Esophagus (tissue), 2 donors: ENCODE measurements around the gene SLC26A9. TPM values are rescaled to one million over a fixed set of nuclear protein-coding genes. Genes with fewer than 3 reads are reported as not detected.

Experiments
- H3K27ac ChIP-seq, 2 donors: one replicate each; pipeline ENCODE4 v1.5.1; 2013; ENCODE audit warnings: low read depth in 2 of 2, mild to moderate bottlenecking in 2 of 2, inconsistent platforms in 1 of 2, low read length in 1 of 2, moderate library complexity in 1 of 2
- H3K27me3 ChIP-seq, 2 donors: one replicate each; pipeline ENCODE4 v1.6.1; 2013; ENCODE audit warnings: low read length in 2 of 2, control low read depth in 1 of 2, mild to moderate bottlenecking in 1 of 2; ENCODE audit not compliant: insufficient read depth in 2 of 2, control insufficient read depth in 1 of 2
- H3K36me3 ChIP-seq, 2 donors: one replicate each; pipeline ENCODE4 v1.6.1; 2013; ENCODE audit warnings: low read length in 1 of 2; ENCODE audit not compliant: control insufficient read depth in 2 of 2, insufficient read depth in 2 of 2
- H3K4me1 ChIP-seq, 2 donors: one replicate each; pipeline ENCODE4 v1.6.1; 2013; ENCODE audit warnings: low read length in 1 of 2; ENCODE audit not compliant: control insufficient read depth in 2 of 2, insufficient read depth in 2 of 2
- H3K4me3 ChIP-seq, 2 donors: one replicate each; pipeline ENCODE4 v1.5.1; 2013; ENCODE audit warnings: low read length in 2 of 2, mild to moderate bottlenecking in 2 of 2, low read depth in 1 of 2, moderate library complexity in 1 of 2
- H3K9me3 ChIP-seq, 2 donors: one replicate each; pipeline ENCODE4 v1.6.1; 2013; ENCODE audit warnings: mild to moderate bottlenecking in 2 of 2, low read depth in 1 of 2, low read length in 1 of 2, moderate library complexity in 1 of 2; ENCODE audit not compliant: control insufficient read depth in 2 of 2, insufficient read depth in 1 of 2
- WGBS, 2 donors: extraction: QIAGEN DNeasy Blood & Tissue Kit; methylation state at CpG; one replicate each; pipeline ENCODE4 v1.1.7; 2013; 5-methylcytosine and 5-hydroxymethylcytosine counted together
- polyA plus RNA-seq, 2 donors: library from polyadenylated mRNA; stranded (reverse); fragments of 200-250 nt; gene quantifications; one replicate each; pipeline ENCODE4 v1.2.3, GENCODE V29; 2013
- donor health status: healthy with polysubstance abuse.
- donor health status: Bipolar disorder and iron deficiency.

SLC26A9 gene
- polyA plus RNA-seq, 2 donors, result 0.96 to 1.5 TPM

GRCh38 chr1:205930195-205930577 lies 13.1 kb downstream of the SLC26A9 start:
- no peaks in the 10 kb centered on the region for H3K9me3 ChIP-seq
- H3K4me3 ChIP-seq, result no peak overlapping the region
- no peaks in the 10 kb centered on the region for H3K36me3 ChIP-seq
- no peaks in the 10 kb centered on the region for H3K27me3 ChIP-seq
- H3K27ac ChIP-seq, result no peak overlapping the region
- WGBS, 2 donors, result 98 to 100% methylated on average over 1 of the region's 1 CpG
- H3K4me1 ChIP-seq, result peaks cover 3 to 4% of the 10 kb centered on the region in 2 donors

GRCh38 chr1:205929496-205930194 lies 13.6 kb downstream of the SLC26A9 start:
- Histone ChIP-seq H3K36me3 (no peaks in the 10 kb centered on the region), H3K4me3 (no peak overlapping the region), H3K4me1 (peaks cover 3 to 4% of the 10 kb centered on the region in 2 donors), H3K27ac (no peak overlapping the region), H3K9me3 (no peaks in the 10 kb centered on the region), H3K27me3 (no peaks in the 10 kb centered on the region)
- 91 to 95% methylated on average over 19 of the region's 19 CpGs for WGBS, 2 donors

GRCh38 chr1:205928317-205928716 lies 14.9 kb downstream of the SLC26A9 start:
- H3K27me3 ChIP-seq, result no peaks in the 10 kb centered on the region
- no peak overlapping the region for H3K27ac ChIP-seq
- H3K4me3 ChIP-seq, result no peak overlapping the region
- no peaks in the 10 kb centered on the region for H3K36me3 ChIP-seq
- WGBS, 2 donors, result 85 to 90% methylated on average over 5 of the region's 5 CpGs
- peaks cover 2% of the 10 kb centered on the region in 2 donors for H3K4me1 ChIP-seq
- H3K9me3 ChIP-seq, result no peaks in the 10 kb centered on the region

GRCh38 chr1:205927676-205928075 lies 15.6 kb downstream of the SLC26A9 start:
- 91 to 96% methylated on average over 12 of the region's 12 CpGs for WGBS, 2 donors
- no peak overlapping the region for H3K27ac ChIP-seq
- no peak overlapping the region for H3K4me3 ChIP-seq
- no peaks in the 10 kb centered on the region for H3K9me3 ChIP-seq
- peaks cover 0 to 2% of the 10 kb centered on the region in 2 donors for H3K4me1 ChIP-seq
- H3K27me3 ChIP-seq, result no peaks in the 10 kb centered on the region
- no peaks in the 10 kb centered on the region for H3K36me3 ChIP-seq

- no peak overlapping the region for H3K4me3 ChIP-seq
- WGBS, 2 donors, result 91 to 95% methylated on average over 6 of the region's 6 CpGs
- H3K27ac ChIP-seq, result no peak overlapping the region
- H3K27me3 ChIP-seq, result no peaks in the 10 kb centered on the region
- no peaks in the 10 kb centered on the region for H3K36me3 ChIP-seq
- H3K9me3 ChIP-seq, result no peaks in the 10 kb centered on the region
- no peaks in the 10 kb centered on the region for H3K4me1 ChIP-seq
Observed at GRCh38 chr1:205927247-205927646, 16.0 kb downstream of the SLC26A9 start.

- Histone ChIP-seq H3K4me1 (no peaks in the 10 kb centered on the region), H3K36me3 (no peaks in the 10 kb centered on the region), H3K4me3 (no peak overlapping the region), H3K27ac (no peak overlapping the region), H3K27me3 (no peaks in the 10 kb centered on the region), H3K9me3 (no peaks in the 10 kb centered on the region)
- 88 to 90% methylated on average over 8 of the region's 8 CpGs for WGBS, 2 donors
Observed at GRCh38 chr1:205926636-205927035, 16.6 kb downstream of the SLC26A9 start.

- 86 to 88% methylated on average over 5 of the region's 5 CpGs for WGBS, 2 donors
- Histone ChIP-seq H3K27ac (no peak overlapping the region), H3K4me3 (no peak overlapping the region), H3K4me1 (no peaks in the 10 kb centered on the region), H3K36me3 (no peaks in the 10 kb centered on the region), H3K27me3 (no peaks in the 10 kb centered on the region), H3K9me3 (no peaks in the 10 kb centered on the region)
Observed at GRCh38 chr1:205926213-205926612, 17.0 kb downstream of the SLC26A9 start.

GRCh38 chr1:205925736-205926135 lies 17.5 kb downstream of the SLC26A9 start:
- Histone ChIP-seq H3K4me3 (no peak overlapping the region), H3K4me1 (no peaks in the 10 kb centered on the region), H3K9me3 (no peaks in the 10 kb centered on the region), H3K36me3 (no peaks in the 10 kb centered on the region), H3K27ac (no peak overlapping the region), H3K27me3 (no peaks in the 10 kb centered on the region)
- 55 to 56% methylated on average over 9 of the region's 9 CpGs for WGBS, 2 donors

- Histone ChIP-seq H3K9me3 (no peaks in the 10 kb centered on the region), H3K27ac (no peak overlapping the region), H3K27me3 (no peaks in the 10 kb centered on the region), H3K4me1 (no peaks in the 10 kb centered on the region), H3K36me3 (no peaks in the 10 kb centered on the region), H3K4me3 (no peak overlapping the region)
Observed at GRCh38 chr1:205924460-205924790, 18.8 kb downstream of the SLC26A9 start.

- no peaks in the 10 kb centered on the region for H3K27me3 ChIP-seq
- WGBS, 2 donors, result 91 to 93% methylated on average over 11 of the region's 11 CpGs
- no peaks in the 10 kb centered on the region for H3K36me3 ChIP-seq
- no peak overlapping the region for H3K27ac ChIP-seq
- no peak overlapping the region for H3K4me3 ChIP-seq
- H3K4me1 ChIP-seq, result no peaks in the 10 kb centered on the region
- no peaks in the 10 kb centered on the region for H3K9me3 ChIP-seq
Observed at GRCh38 chr1:205923651-205924459, 19.4 kb downstream of the SLC26A9 start.
